ENCODE results near the gene NKG7.

- no peak for TF ChIP-seq GABPA (IDR thresholded peaks at IDR 0.05; ENCODE audit: low read depth)
- no peak for TF ChIP-seq CTCF (IDR thresholded peaks at IDR 0.05; ENCODE audit: insufficient read depth, low read length)
- no peak for TF ChIP-seq POLR2AphosphoS5 (IDR thresholded peaks at IDR 0.05; ENCODE audit: low read depth)
Measured at GRCh38 chr19:51341976-51342580, 30.4 kb downstream of the NKG7 start, which contains the start of gene VSIG10L.

All from HL-60 (cell line).